IMR-90 (cell line): Measurements from ENCODE around the gene LAMC2. TPM values are rescaled to one million over a fixed set of nuclear protein-coding genes. Genes with fewer than 3 reads are reported as not detected.

ENCODE experiments used
- ATAC-seq: fragments of 200-7000 bp; cut with Tn5 transposase; 2 replicates; pipeline ENCODE4 v1.9.1; 2020; ENCODE audit warnings: low read depth, mild to moderate bottlenecking, moderate library complexity
- BruUV-seq: library from RNA; stranded (reverse); fragments of 400-500 nt; replicated peaks from 2 replicates; lab custom pipeline; 2021; lab: Mats Ljungman, UMichigan
- CTCF ChIA-PET: fragments of 300-600 bp; formaldehyde crosslinking; extraction: SDS; loops from one replicate; lab custom pipeline; 2021; ENCODE audit warnings: antibody characterized with exemption; lab: Yijun Ruan, JAX
- POLR2A ChIA-PET: fragments of 300-600 bp; sonication (Branson Sonifier 250); formaldehyde crosslinking; loops from one replicate; lab custom pipeline; 2022; ENCODE audit warnings: antibody characterized with exemption; ENCODE audit not compliant: unreplicated experiment; lab: Charles Lee
- DNase-seq: peaks from one replicate; pipeline ENCODE4 v3.0.0; 2013
- H2AFZ ChIP-seq: replicated peaks from 2 replicates; pipeline ENCODE3; 2013; ENCODE audit warnings: low read length, mild to moderate bottlenecking; ENCODE audit not compliant: poor library complexity
- H2AK5ac ChIP-seq: 2 replicates; pipeline ENCODE4 v1.6.1; 2013; ENCODE audit warnings: low read depth, low read length, inconsistent platforms
- H2AK9ac ChIP-seq: replicated peaks from 2 replicates; pipeline ENCODE3; 2013; ENCODE audit warnings: mild to moderate bottlenecking, low read depth, low read length, moderate library complexity; ENCODE audit not compliant: poor library complexity
- H2BK120ac ChIP-seq: 2 replicates; pipeline ENCODE4 v1.6.1; 2013; ENCODE audit warnings: low read depth, low read length, inconsistent platforms
- H2BK15ac ChIP-seq: 3 replicates; pipeline ENCODE4 v1.6.1; 2013; ENCODE audit warnings: low read depth, low read length, inconsistent platforms
- H2BK20ac ChIP-seq: 2 replicates; pipeline ENCODE4 v1.6.1; 2013; ENCODE audit warnings: low read depth, mild to moderate bottlenecking, inconsistent platforms, low read length, moderate library complexity
- H2BK5ac ChIP-seq: 2 replicates; pipeline ENCODE4 v1.6.1; 2013; ENCODE audit warnings: mild to moderate bottlenecking, low read depth, low read length, inconsistent platforms; ENCODE audit not compliant: poor library complexity, severe bottlenecking
- H3K14ac ChIP-seq: replicated peaks from 2 replicates; pipeline ENCODE4 v1.6.1; 2013; ENCODE audit warnings: low read depth, low read length, inconsistent platforms
- H3K18ac ChIP-seq: 2 replicates; pipeline ENCODE4 v1.6.1; 2013; ENCODE audit warnings: low read depth, low read length, control low read depth
- H3K23ac ChIP-seq: 2 replicates; pipeline ENCODE4 v1.6.1; 2013; ENCODE audit warnings: low read depth, low read length, inconsistent platforms
- H3K27ac ChIP-seq: 2 replicates; pipeline ENCODE4 v1.5.1; 2013; ENCODE audit warnings: mild to moderate bottlenecking, control low read depth, low read length; ENCODE audit not compliant: insufficient read depth
- H3K27me3 ChIP-seq: 2 replicates; pipeline ENCODE4 v1.6.1; 2013; ENCODE audit warnings: low read length; ENCODE audit not compliant: control insufficient read depth, insufficient read depth
- H3K36me3 ChIP-seq: 2 replicates; pipeline ENCODE4 v1.6.1; 2013; ENCODE audit warnings: low read length, mixed read lengths; ENCODE audit not compliant: control insufficient read depth, insufficient read depth
- H3K4ac ChIP-seq: 2 replicates; pipeline ENCODE4 v1.6.1; 2013; ENCODE audit warnings: low read depth, low read length, inconsistent platforms
- H3K4me1 ChIP-seq: 2 replicates; pipeline ENCODE4 v1.6.1; 2013; ENCODE audit warnings: low read length, mixed read lengths; ENCODE audit not compliant: control insufficient read depth, insufficient read depth
- H3K4me2 ChIP-seq: 2 replicates; pipeline ENCODE4 v1.6.1; 2013; ENCODE audit warnings: low read depth, mild to moderate bottlenecking, control low read depth, low read length, moderate library complexity
- H3K4me3 ChIP-seq: 2 replicates; pipeline ENCODE4 v1.5.1; 2013; ENCODE audit warnings: low read depth, mild to moderate bottlenecking, control low read depth, low read length, moderate library complexity; ENCODE audit not compliant: insufficient read depth
- H3K56ac ChIP-seq: 2 replicates; pipeline ENCODE4 v1.6.1; 2013; ENCODE audit warnings: low read length, inconsistent platforms; ENCODE audit not compliant: insufficient read depth; ENCODE audit errors: extremely low read depth
- H3K79me1 ChIP-seq, 2 experiments: 2 replicates each; pipeline ENCODE4 v1.6.1; 2013; ENCODE audit warnings: low read length in 2 of 2, inconsistent platforms in 1 of 2, low read depth in 1 of 2
- H3K9ac ChIP-seq: 2 replicates; pipeline ENCODE4 v1.6.1; 2013; ENCODE audit warnings: low read depth, low read length, control low read depth
- H3K9me1 ChIP-seq: 2 replicates; pipeline ENCODE4 v1.6.1; 2013; ENCODE audit warnings: low read length, inconsistent platforms; ENCODE audit not compliant: insufficient read depth
- H3K9me3 ChIP-seq: 2 replicates; pipeline ENCODE4 v1.6.1; 2013; ENCODE audit warnings: low read length; ENCODE audit not compliant: control insufficient read depth, insufficient read depth
- H4K20me1 ChIP-seq: 2 replicates; pipeline ENCODE4 v1.6.1; 2013; ENCODE audit warnings: low read length, inconsistent platforms; ENCODE audit not compliant: insufficient read depth
- H4K5ac ChIP-seq: 2 replicates; pipeline ENCODE4 v1.6.1; 2013; ENCODE audit warnings: mild to moderate bottlenecking, low read depth, low read length, control low read depth
- H4K8ac ChIP-seq, 2 experiments: 2 replicates each; pipeline ENCODE4 v1.6.1; 2013; ENCODE audit warnings: low read depth in 2 of 2, low read length in 2 of 2, control low read depth in 1 of 2, inconsistent platforms in 1 of 2
- H4K91ac ChIP-seq: 2 replicates; pipeline ENCODE4 v1.6.1; 2013; ENCODE audit warnings: low read depth, low read length, inconsistent platforms; ENCODE audit not compliant: insufficient read depth
- BHLHE40 ChIP-seq: fragments of 150-350 bp; IDR thresholded peaks from 2 replicates; pipeline ENCODE4 v1.6.1; 2016; ENCODE audit warnings: mild to moderate bottlenecking, low read depth, low read length
- CHD1 ChIP-seq: IDR thresholded peaks from 2 replicates; pipeline ENCODE4 v1.6.1; 2012; ENCODE audit warnings: low read depth, low read length, improper control_type of control experiment
- FOS ChIP-seq: fragments of 150-350 bp; IDR thresholded peaks from 2 replicates; pipeline ENCODE4 v1.6.1; 2016; ENCODE audit warnings: low read depth, low read length
- MAFK ChIP-seq: IDR thresholded peaks from 2 replicates; pipeline ENCODE4 v1.6.1; 2012; ENCODE audit warnings: low read depth, low read length, improper control_type of control experiment
- MAZ ChIP-seq: IDR thresholded peaks from 2 replicates; pipeline ENCODE4 v1.6.1; 2012; ENCODE audit warnings: low read depth, mild to moderate bottlenecking, low read length, improper control_type of control experiment, moderate library complexity, borderline replicate concordance
- MXI1 ChIP-seq: IDR thresholded peaks from 2 replicates; pipeline ENCODE4 v1.6.1; 2012; ENCODE audit warnings: low read depth, mild to moderate bottlenecking, low read length, moderate library complexity, borderline replicate concordance
- NFE2L2 ChIP-seq: fragments of 150-350 bp; IDR thresholded peaks from 2 replicates; pipeline ENCODE4 v1.6.1; 2016; ENCODE audit warnings: low read depth, mild to moderate bottlenecking, low read length
- RAD21 ChIP-seq: IDR thresholded peaks from 2 replicates; pipeline ENCODE4 v1.6.1; 2012; ENCODE audit warnings: low read length, improper control_type of control experiment
- RCOR1 ChIP-seq: IDR thresholded peaks from 2 replicates; pipeline ENCODE4 v1.6.1; 2012; ENCODE audit warnings: mild to moderate bottlenecking, low read length, improper control_type of control experiment; ENCODE audit not compliant: insufficient replicate concordance
- RFX5 ChIP-seq: IDR thresholded peaks from 2 replicates; pipeline ENCODE4 v1.8.0; 2012; ENCODE audit warnings: low read depth, mild to moderate bottlenecking, low read length, moderate library complexity
- SMC3 ChIP-seq: fragments of 150-350 bp; IDR thresholded peaks from 2 replicates; pipeline ENCODE4 v1.6.1; 2016; ENCODE audit warnings: low read depth, mild to moderate bottlenecking, antibody characterized with exemption, low read length, moderate library complexity
- WGBS, 2 experiments: methylation state at CpG; one replicate each; pipeline versions ENCODE4 v1.1.5 to v1.1.7; 2013; ENCODE audit warnings: missing lambda C conversion rate in 2 of 2; ENCODE audit not compliant: insufficient read length in 1 of 2; ENCODE audit errors: extremely low coverage in 2 of 2; 5-methylcytosine and 5-hydroxymethylcytosine counted together
- dilution Hi-C: fragments of 300-500 bp; cut with HindIII; formaldehyde crosslinking; loops from one replicate; pipeline ENCODE4 v1.14.3; 2018; ENCODE audit warnings: low sequenced_read_pairs; ENCODE audit not compliant: unreplicated experiment
- in situ Hi-C: fragments of 300-500 bp; cut with MboI; formaldehyde crosslinking; loops from 3 replicates; pipeline ENCODE4 v1.14.3; 2019; ENCODE audit warnings: low sequenced_read_pairs, inconsistent platforms, mixed read lengths
- intact Hi-C: fragments of 100-400 bp; cut with micrococcal nuclease; formaldehyde crosslinking; loops from 2 replicates; pipeline ENCODE4 v1.10.0; 2022
- polyA plus RNA-seq, 3 experiments: library from polyadenylated mRNA; depleted of rRNA; stranded (reverse); fragments of >200 nt; gene quantifications; 2 replicates each; pipeline ENCODE4 v1.2.3, GENCODE V29; 2012; ENCODE audit warnings: low replicate concordance in 1 of 3
- total RNA-seq: library from RNA; depleted of rRNA; stranded (reverse); fragments of >200 nt; gene quantifications from 2 replicates; pipeline ENCODE4 v1.2.3, GENCODE V29; 2012
- TF ChIP-seq, protein P1 (sequence below): fragments of 150-350 bp; IDR thresholded peaks from 2 replicates; pipeline ENCODE4 v1.6.1; 2017; ENCODE audit warnings: mild to moderate bottlenecking, antibody characterized with exemption, low read length, low read depth

The LAMC2 gene
- total and polyA plus RNA-seq, 2 of the 4 experiments (the other 2 are of a cell fraction): 2.3 to 2.8 TPM

DNA sequence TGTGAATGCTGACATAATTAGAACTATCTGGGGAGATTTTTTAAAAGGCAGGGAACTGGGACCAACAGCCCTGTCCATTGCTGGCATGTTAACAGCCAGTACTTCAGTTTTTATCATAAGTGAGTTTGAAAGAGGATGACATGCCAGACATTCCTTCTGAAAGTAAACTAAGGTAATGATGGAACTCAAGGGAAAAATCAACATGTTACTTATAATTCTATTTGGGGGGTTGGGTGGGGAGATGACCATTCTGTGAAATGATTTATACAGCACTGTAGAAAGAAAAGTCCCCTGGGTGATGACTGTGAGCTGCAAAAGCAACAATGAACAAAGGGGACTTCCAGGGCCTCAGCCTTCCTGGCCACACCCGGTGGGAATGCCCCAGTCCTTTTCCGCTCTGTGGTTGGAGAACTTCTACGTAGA lies 5.4 kb upstream of the LAMC2 start:
- Histone ChIP-seq H2BK5ac (peak overlapping the region; percentile 32), H4K91ac (peak overlapping the region; percentile 79), H4K8ac (peak overlapping the region; percentile 46 to 87; a peak in 3 of 4 replicates), H4K5ac (peak overlapping the region; percentile 98), H3K79me1 (no peaks in the 10 kb centered on the region), H3K9me3 (no peaks in the 10 kb centered on the region), H4K20me1 (no peaks in the 10 kb centered on the region), H2AFZ (peak overlapping the region; percentile 84), H3K27ac (peak overlapping the region; percentile 75), H3K9me1 (peaks cover 7% of the 10 kb centered on the region), H3K4me1 (peaks cover 10% of the 10 kb centered on the region), H3K23ac (peak overlapping the region; percentile 81; the same call in 1 of the 2 replicates), H2AK5ac (peak overlapping the region; percentile 86; the same call in 1 of the 2 replicates), H3K27me3 (no peaks in the 10 kb centered on the region), H2BK120ac (peak overlapping the region; percentile 95), H3K4me3 (no peak overlapping the region), H3K56ac (peak overlapping the region; percentile 86), H2BK15ac (peak overlapping the region; percentile 88; the same call in 2 of the 3 replicates), H2BK20ac (peak overlapping the region; percentile 74), H3K9ac (no peak overlapping the region), H3K36me3 (no peaks in the 10 kb centered on the region), H3K14ac (peak overlapping the region; percentile 93), H2AK9ac (peak overlapping the region; percentile 86), H3K18ac (peak overlapping the region; percentile 95), H3K4ac (peak overlapping the region; percentile 89), H3K4me2 (peak overlapping the region; percentile 23; the same call in 1 of the 2 replicates)
- BruUV-seq: no TSS peak
- CTCF ChIA-PET: interaction anchor here (0.5 kb wide), 1 partner anchor 11 kb away, joined by 3 read pairs; no protein-coding TSS in a partner anchor
- DNase-seq: peak; percentile 83
- in situ Hi-C loops (no loop called here), intact Hi-C loops (no loop called here), dilution Hi-C loops (no loop called here)
- ATAC-seq: peak; percentile 71
- TF ChIP-seq RAD21 (no peak), SMC3 (no peak), CHD1 (no peak), MAFK (no peak), RCOR1 (no peak), NFE2L2 (no peak), RFX5 (no peak), MAZ (no peak), BHLHE40 (no peak), FOS (no peak), MXI1 (no peak)
- TF ChIP-seq, protein P1, sequence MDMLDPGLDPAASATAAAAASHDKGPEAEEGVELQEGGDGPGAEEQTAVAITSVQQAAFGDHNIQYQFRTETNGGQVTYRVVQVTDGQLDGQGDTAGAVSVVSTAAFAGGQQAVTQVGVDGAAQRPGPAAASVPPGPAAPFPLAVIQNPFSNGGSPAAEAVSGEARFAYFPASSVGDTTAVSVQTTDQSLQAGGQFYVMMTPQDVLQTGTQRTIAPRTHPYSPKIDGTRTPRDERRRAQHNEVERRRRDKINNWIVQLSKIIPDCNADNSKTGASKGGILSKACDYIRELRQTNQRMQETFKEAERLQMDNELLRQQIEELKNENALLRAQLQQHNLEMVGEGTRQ: no peak
- POLR2A ChIA-PET: no interaction called here
- WGBS, 2 experiments: no CpG with 5 or more reads among the region's 3 CpGs
